Ishikawa (cell line): ENCODE data around the gene SH2D2A.

ENCODE experiments used
- EP300 ChIP-seq: IDR thresholded peaks from 2 replicates; pipeline ENCODE4 v1.6.1; 2012; ENCODE audit warnings: borderline replicate concordance
- RAD21 ChIP-seq: IDR thresholded peaks from 2 replicates; pipeline ENCODE4 v1.6.1; 2012; ENCODE audit warnings: low read depth
- REST ChIP-seq: IDR thresholded peaks from 2 replicates; pipeline ENCODE4 v1.6.1; 2012; ENCODE audit warnings: low read depth, mild to moderate bottlenecking

- no peak for TF ChIP-seq REST
- TF ChIP-seq EP300, result no peak
- no peak for TF ChIP-seq RAD21
Observed at GRCh38 chr1:156854634-156855033, 38.0 kb upstream of the SH2D2A start.
